Type B pancreatic cell (in vitro differentiated cells): Measurements from ENCODE around the gene SH3BP1. TPM values are rescaled to one million over a fixed set of nuclear protein-coding genes. Genes with fewer than 3 reads are reported as not detected.
A peak's percentile ranks its signal among the peaks of the same experiment; 100 is the strongest.

Experiments used
- DNase-seq: peaks from one replicate; pipeline ENCODE4 v3.0.0; 2021; ENCODE audit warnings: mixed read lengths; ENCODE audit not compliant: unreplicated experiment; ENCODE audit errors: extremely low spot score
- H3K27ac Mint-ChIP-seq: 2 replicates; pipeline ENCODE4 v1.8.0; 2021; ENCODE audit warnings: mild to moderate bottlenecking, mixed read lengths
- H3K27me3 Mint-ChIP-seq: 2 replicates; pipeline ENCODE4 v1.8.0; 2021; ENCODE audit warnings: mixed read lengths
- H3K36me3 Mint-ChIP-seq: 2 replicates; pipeline ENCODE4 v1.8.0; 2021; ENCODE audit warnings: mixed read lengths
- H3K4me1 Mint-ChIP-seq: one replicate; pipeline ENCODE4 v1.8.0; 2021; ENCODE audit warnings: mixed read lengths; ENCODE audit not compliant: unreplicated experiment
- H3K4me3 Mint-ChIP-seq: 2 replicates; pipeline ENCODE4 v1.8.0; 2021; ENCODE audit warnings: mild to moderate bottlenecking, mixed read lengths
- H3K9me3 Mint-ChIP-seq: 2 replicates; pipeline ENCODE4 v1.8.0; 2021; ENCODE audit warnings: mixed read lengths
- CTCF ChIP-seq: fragments of 200-600 bp; sonication (generic); conservative IDR thresholded peaks from 2 replicates; pipeline ENCODE4 v1.5.0; 2021; ENCODE audit warnings: antibody characterized with exemption, mild to moderate bottlenecking
- total RNA-seq: library from RNA; stranded (reverse); gene quantifications from 2 replicates; pipeline ENCODE4 v1.2.1, GENCODE V29; 2021; ENCODE audit warnings: low replicate concordance

The SH3BP1 gene
- total RNA-seq, 1 donor from 2014 or later = 30.0 TPM

- peak overlapping the region; percentile 43 for H3K27ac Mint-ChIP-seq
- H3K36me3 Mint-ChIP-seq = no peaks in the 10 kb centered on the region
- no peak overlapping the region for H3K4me3 Mint-ChIP-seq
- H3K4me1 Mint-ChIP-seq = peaks cover 11% of the 10 kb centered on the region
- no peaks in the 10 kb centered on the region for H3K27me3 Mint-ChIP-seq
- H3K9me3 Mint-ChIP-seq = no peaks in the 10 kb centered on the region
- TF ChIP-seq CTCF = no peak
- no peak for DNase-seq
Measured at GRCh38 chr22:37633089-37633624, 6.3 kb upstream of the SH3BP1 start.

GRCh38 chr22:37633625-37634416 lies 5.6 kb upstream of the SH3BP1 start:
- Mint-ChIP-seq H3K4me3 (peak overlapping the region; percentile 71), H3K4me1 (peaks cover 16% of the 10 kb centered on the region), H3K36me3 (no peaks in the 10 kb centered on the region), H3K9me3 (no peaks in the 10 kb centered on the region), H3K27ac (peak overlapping the region; percentile 72), H3K27me3 (no peaks in the 10 kb centered on the region)
- DNase-seq = peak; percentile 83
- peak; percentile 44 for TF ChIP-seq CTCF

GRCh38 chr22:37634417-37634924 lies 5.0 kb upstream of the SH3BP1 start:
- Mint-ChIP-seq H3K9me3 (no peaks in the 10 kb centered on the region), H3K27ac (peak overlapping the region; percentile 72), H3K36me3 (no peaks in the 10 kb centered on the region), H3K4me3 (peak overlapping the region; percentile 71), H3K4me1 (peaks cover 17% of the 10 kb centered on the region), H3K27me3 (no peaks in the 10 kb centered on the region)
- no peak for TF ChIP-seq CTCF
- no peak for DNase-seq

- H3K9me3 Mint-ChIP-seq = no peaks in the 10 kb centered on the region
- H3K27ac Mint-ChIP-seq = no peak overlapping the region
- TF ChIP-seq CTCF = no peak
- no peaks in the 10 kb centered on the region for H3K27me3 Mint-ChIP-seq
- no peaks in the 10 kb centered on the region for H3K36me3 Mint-ChIP-seq
- H3K4me3 Mint-ChIP-seq = no peak overlapping the region
- DNase-seq = no peak
- peaks cover 17% of the 10 kb centered on the region for H3K4me1 Mint-ChIP-seq
Measured at GRCh38 chr22:37635157-37635556, 4.3 kb upstream of the SH3BP1 start.

- no peaks in the 10 kb centered on the region for H3K36me3 Mint-ChIP-seq
- peak; percentile 49 for TF ChIP-seq CTCF
- H3K27me3 Mint-ChIP-seq = no peaks in the 10 kb centered on the region
- peak overlapping the region; percentile 17 for H3K4me3 Mint-ChIP-seq
- H3K9me3 Mint-ChIP-seq = no peaks in the 10 kb centered on the region
- DNase-seq = no peak
- no peak overlapping the region for H3K27ac Mint-ChIP-seq
- H3K4me1 Mint-ChIP-seq = peaks cover 17% of the 10 kb centered on the region
Measured at GRCh38 chr22:37636186-37636948, 3.1 kb upstream of the SH3BP1 start.
